K562 (cell line): ENCODE measurements around the gene LRP1B. TPM values are rescaled to one million over a fixed set of nuclear protein-coding genes. Genes with fewer than 3 reads are reported as not detected.

Experiments used
- ATAC-seq: fragments of 200-7000 bp; cut with Tn5 transposase; 3 replicates; pipeline ENCODE4 v1.9.1; 2020; ENCODE audit warnings: moderate library complexity
- BruUV-seq: library from RNA; stranded (reverse); fragments of 400-500 nt; replicated peaks from 2 replicates; lab custom pipeline; 2021; lab: Mats Ljungman, UMichigan
- CTCF ChIA-PET: fragments of 300-600 bp; formaldehyde crosslinking; extraction: SDS; loops from one replicate; lab custom pipeline; 2021; ENCODE audit warnings: low intra/inter-chr PET ratio; lab: Yijun Ruan, JAX
- POLR2A ChIA-PET: fragments of 300-600, 350-650 bp; sonication (Branson Sonifier 250); formaldehyde crosslinking; extraction: SDS; loops from one replicate; lab custom pipeline; 2021; ENCODE audit warnings: antibody characterized with exemption, inconsistent platforms; lab: Yijun Ruan, JAX
- DNase-seq, 4 experiments: peaks; one replicate each; pipeline versions ENCODE4 v3.0.0 to v3.0.0-alpha.2; 2011 to 2018; ENCODE audit warnings: low spot score in 3 of 4, mixed read lengths in 3 of 4; ENCODE audit errors: extremely low read depth in 1 of 4
- FAIRE-seq: peaks from 2 replicates; lab custom pipeline; 2011; peaks lifted over from hg19 to GRCh38; lab: Jason Lieb, UNC
- H2AFZ ChIP-seq: 2 replicates; pipeline ENCODE4 v1.6.0; 2011; ENCODE audit warnings: low read depth, low read length, control low read depth, inconsistent platforms
- H3K27ac ChIP-seq: fragments of 200-600 bp; 3 replicates; pipeline ENCODE4 v1.8.0; 2011; ENCODE audit warnings: low read depth, mild to moderate bottlenecking, control low read depth, inconsistent platforms, low read length, moderate library complexity, mixed read lengths; ENCODE audit errors: extremely low read depth
- H3K27me3 ChIP-seq, 2 experiments: fragments of 300-600 bp in 1 of 2; 2 replicates in 1 of 2; 3 replicates in 1 of 2; pipeline versions ENCODE4 v1.6.0 to v1.8.0; 2011; ENCODE audit warnings: inconsistent platforms in 2 of 2, low read length in 2 of 2, mild to moderate bottlenecking in 1 of 2, mixed read lengths in 1 of 2, moderate library complexity in 1 of 2; ENCODE audit not compliant: control insufficient read depth in 2 of 2, insufficient read depth in 2 of 2
- H3K36me3 ChIP-seq: fragments of 300-600 bp; 3 replicates; pipeline ENCODE4 v1.8.0; 2011; ENCODE audit warnings: mild to moderate bottlenecking, low read length, inconsistent platforms; ENCODE audit not compliant: control insufficient read depth, insufficient read depth
- H3K4me1 ChIP-seq, 2 experiments: fragments of 200-600 bp in 1 of 2; replicated peaks in 1 of 2; 2 replicates in 1 of 2; 3 replicates in 1 of 2; pipeline versions ENCODE4 v1.5.1 to v1.8.0; 2011; ENCODE audit warnings: inconsistent platforms in 2 of 2, low read length in 2 of 2, mild to moderate bottlenecking in 1 of 2, mixed read lengths in 1 of 2, moderate library complexity in 1 of 2; ENCODE audit not compliant: control insufficient read depth in 2 of 2, insufficient read depth in 2 of 2
- H3K4me2 ChIP-seq: 2 replicates; pipeline ENCODE4 v1.6.1; 2011; ENCODE audit warnings: low read length, control low read depth, inconsistent platforms, mixed read lengths; ENCODE audit not compliant: insufficient read depth
- H3K4me3 ChIP-seq: fragments of 200-600 bp; sonication (generic), shearing (Covaris generic); 2 replicates; pipeline ENCODE4 v1.5.1; 2016; ENCODE audit warnings: control low read depth, inconsistent platforms
- H3K79me2 ChIP-seq: fragments of 200-600 bp; 3 replicates; pipeline ENCODE4 v1.8.0; 2011; ENCODE audit warnings: low read length, inconsistent platforms; ENCODE audit not compliant: control insufficient read depth, insufficient read depth
- H3K9ac ChIP-seq, 2 experiments: 2 replicates each; pipeline versions ENCODE4 v1.6.0 to v1.6.1; 2011; ENCODE audit warnings: low read depth in 2 of 2, low read length in 2 of 2, control low read depth in 1 of 2, inconsistent platforms in 1 of 2, mild to moderate bottlenecking in 1 of 2, mixed read lengths in 1 of 2; ENCODE audit not compliant: insufficient read depth in 1 of 2
- H3K9me1 ChIP-seq: one replicate; pipeline ENCODE4 v1.6.0; 2011; ENCODE audit warnings: inconsistent platforms, mild to moderate bottlenecking, low read length, moderate library complexity; ENCODE audit not compliant: control insufficient read depth, insufficient read depth
- H3K9me3 ChIP-seq: replicated peaks from 2 replicates; pipeline ENCODE4 v1.5.1; 2011; ENCODE audit warnings: low read depth, low read length, inconsistent platforms; ENCODE audit not compliant: control insufficient read depth, insufficient read depth
- H4K20me1 ChIP-seq: replicated peaks from 2 replicates; pipeline ENCODE4 v1.6.1; 2011; ENCODE audit warnings: low read length, inconsistent platforms, mixed read lengths; ENCODE audit not compliant: control insufficient read depth, insufficient read depth
- CSDE1 ChIP-seq, 2 experiments: fragments of 450-650 bp; IDR thresholded peaks; 2 replicates each; pipeline ENCODE4 v1.6.1; 2016; ENCODE audit warnings: mild to moderate bottlenecking in 1 of 2
- EZH2 ChIP-seq: IDR thresholded peaks from 2 replicates; pipeline ENCODE4 v1.6.1; 2012; ENCODE audit warnings: low read depth, mild to moderate bottlenecking, inconsistent platforms, low read length, borderline replicate concordance
- FOXK1 ChIP-seq: sonication (generic); formaldehyde crosslinking; IDR thresholded peaks from 2 replicates; pipeline ENCODE4 v1.8.0; 2022; ENCODE audit warnings: missing genetic modification reagents, mild to moderate bottlenecking, borderline replicate concordance
- KLF6 ChIP-seq: fragments of 250-450 bp; sonication (Bioruptor Pico); IDR thresholded peaks from 2 replicates; pipeline ENCODE4 v1.4.0; 2020; ENCODE audit warnings: mild to moderate bottlenecking, moderate library complexity, borderline replicate concordance
- NFATC3 ChIP-seq: fragments of 450-650 bp; IDR thresholded peaks from 2 replicates; pipeline ENCODE4 v1.6.1; 2017; ENCODE audit warnings: mild to moderate bottlenecking
- POLR2G ChIP-seq: fragments of 200-400 bp; formaldehyde crosslinking; IDR thresholded peaks from 2 replicates; pipeline ENCODE4 v1.6.1; 2017; ENCODE audit warnings: low read depth, mild to moderate bottlenecking, antibody characterized with exemption, low read length, moderate library complexity
- TARDBP ChIP-seq: fragments of 450-650 bp; IDR thresholded peaks from 2 replicates; pipeline ENCODE4 v1.6.1; 2016
- ZFP1 ChIP-seq: fragments of 450-650 bp; formaldehyde crosslinking; IDR thresholded peaks from 2 replicates; pipeline ENCODE4 v1.4.0; 2020; ENCODE audit warnings: mild to moderate bottlenecking, mixed read lengths
- ZNF41 ChIP-seq: fragments of 250-450 bp; sonication (Bioruptor Pico); conservative IDR thresholded peaks from 2 replicates; pipeline ENCODE4 v1.4.0; 2020; ENCODE audit warnings: mild to moderate bottlenecking
- ZNF699 ChIP-seq: fragments of 250-450 bp; sonication (Bioruptor Pico); IDR thresholded peaks from 2 replicates; pipeline ENCODE4 v1.8.0; 2021; ENCODE audit warnings: mild to moderate bottlenecking, moderate library complexity; ENCODE audit not compliant: insufficient replicate concordance
- in situ Hi-C: fragments of 300-500 bp; cut with MboI; formaldehyde crosslinking; loops from 4 replicates; pipeline ENCODE4 v1.15.0; 2018; ENCODE audit warnings: inconsistent platforms, mixed read lengths
- intact Hi-C: fragments of 100-400 bp; cut with micrococcal nuclease; formaldehyde crosslinking; loops from 2 replicates; pipeline ENCODE4 v1.14.2; 2022
- polyA plus RNA-seq, 8 experiments: library from polyadenylated mRNA; depleted of rRNA in 4 of 8; stranded (reverse) in 5 of 8; unstranded in 3 of 8; fragments of >200 nt; fragmentation: Nextera tagmentation in 2 of 8; fragmentation: Illumina TruSeq in 1 of 8; extraction: Ambion mirVana in 2 of 8; extraction: Trizol in 1 of 8; gene quantifications; 2 replicates each; pipeline versions ENCODE4 v1.2.1 to v1.2.3, GENCODE V29; 2011 to 2014; ENCODE audit warnings: inconsistent platforms in 1 of 8, missing spikeins in 1 of 8
- total RNA-seq, 7 experiments: library from RNA; depleted of rRNA in 6 of 7; stranded (reverse); fragments of >200 nt in 6 of 7; fragmentation: Illumina TruSeq in 2 of 7; extraction: Trizol in 2 of 7; gene quantifications; 2 replicates each; pipeline versions ENCODE4 v1.2.1 to v1.2.3, GENCODE V29; 2011 to 2021; ENCODE audit warnings: low replicate concordance in 1 of 7
- TF ChIP-seq, protein P1 (sequence below): sonication (generic); formaldehyde crosslinking; IDR thresholded peaks from 2 replicates; pipeline ENCODE4 v1.8.0; 2022; ENCODE audit warnings: mild to moderate bottlenecking, missing genetic modification reagents
- TF ChIP-seq, protein P2 (sequence below): sonication (generic); formaldehyde crosslinking; IDR thresholded peaks from 2 replicates; pipeline ENCODE4 v1.4.0; 2020; ENCODE audit warnings: mild to moderate bottlenecking, missing genetic modification reagents

Gene LRP1B
- total and polyA plus RNA-seq, 9 of the 15 experiments (the other 6 are each of a cell fraction or from before 2014, with no cell fraction given) = not detected

DNA sequence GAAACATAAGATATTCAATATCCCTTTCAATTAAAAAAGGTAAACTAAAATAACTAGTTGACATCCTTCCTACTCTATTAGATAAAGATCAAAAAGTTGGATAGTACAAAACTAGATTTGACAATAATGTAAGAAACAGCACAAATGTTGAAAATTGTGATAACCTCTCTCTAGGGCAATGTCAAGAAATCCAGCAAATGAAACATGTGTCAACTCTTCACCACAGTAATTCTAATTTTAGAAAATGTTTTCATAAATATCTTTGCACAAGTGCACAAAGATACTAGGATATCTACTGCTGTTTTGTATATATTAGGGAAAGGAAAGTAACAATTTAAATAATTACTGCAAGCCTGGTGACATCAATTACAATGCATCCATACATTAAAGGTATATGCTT lies 1220.1 kb downstream of the LRP1B start:
- H3K27me3 ChIP-seq = no peaks in the 10 kb centered on the region
- H3K9me1 ChIP-seq = no peaks in the 10 kb centered on the region
- H3K4me2 ChIP-seq = no peak overlapping the region
- BruUV-seq = no TSS peak
- no peaks in the 10 kb centered on the region for H3K4me1 ChIP-seq
- FAIRE-seq (no peak), ATAC-seq (no peak), DNase-seq (no peak)
- in situ Hi-C loops (no loop called here), intact Hi-C loops (no loop called here)
- TF ChIP-seq, protein P1, sequence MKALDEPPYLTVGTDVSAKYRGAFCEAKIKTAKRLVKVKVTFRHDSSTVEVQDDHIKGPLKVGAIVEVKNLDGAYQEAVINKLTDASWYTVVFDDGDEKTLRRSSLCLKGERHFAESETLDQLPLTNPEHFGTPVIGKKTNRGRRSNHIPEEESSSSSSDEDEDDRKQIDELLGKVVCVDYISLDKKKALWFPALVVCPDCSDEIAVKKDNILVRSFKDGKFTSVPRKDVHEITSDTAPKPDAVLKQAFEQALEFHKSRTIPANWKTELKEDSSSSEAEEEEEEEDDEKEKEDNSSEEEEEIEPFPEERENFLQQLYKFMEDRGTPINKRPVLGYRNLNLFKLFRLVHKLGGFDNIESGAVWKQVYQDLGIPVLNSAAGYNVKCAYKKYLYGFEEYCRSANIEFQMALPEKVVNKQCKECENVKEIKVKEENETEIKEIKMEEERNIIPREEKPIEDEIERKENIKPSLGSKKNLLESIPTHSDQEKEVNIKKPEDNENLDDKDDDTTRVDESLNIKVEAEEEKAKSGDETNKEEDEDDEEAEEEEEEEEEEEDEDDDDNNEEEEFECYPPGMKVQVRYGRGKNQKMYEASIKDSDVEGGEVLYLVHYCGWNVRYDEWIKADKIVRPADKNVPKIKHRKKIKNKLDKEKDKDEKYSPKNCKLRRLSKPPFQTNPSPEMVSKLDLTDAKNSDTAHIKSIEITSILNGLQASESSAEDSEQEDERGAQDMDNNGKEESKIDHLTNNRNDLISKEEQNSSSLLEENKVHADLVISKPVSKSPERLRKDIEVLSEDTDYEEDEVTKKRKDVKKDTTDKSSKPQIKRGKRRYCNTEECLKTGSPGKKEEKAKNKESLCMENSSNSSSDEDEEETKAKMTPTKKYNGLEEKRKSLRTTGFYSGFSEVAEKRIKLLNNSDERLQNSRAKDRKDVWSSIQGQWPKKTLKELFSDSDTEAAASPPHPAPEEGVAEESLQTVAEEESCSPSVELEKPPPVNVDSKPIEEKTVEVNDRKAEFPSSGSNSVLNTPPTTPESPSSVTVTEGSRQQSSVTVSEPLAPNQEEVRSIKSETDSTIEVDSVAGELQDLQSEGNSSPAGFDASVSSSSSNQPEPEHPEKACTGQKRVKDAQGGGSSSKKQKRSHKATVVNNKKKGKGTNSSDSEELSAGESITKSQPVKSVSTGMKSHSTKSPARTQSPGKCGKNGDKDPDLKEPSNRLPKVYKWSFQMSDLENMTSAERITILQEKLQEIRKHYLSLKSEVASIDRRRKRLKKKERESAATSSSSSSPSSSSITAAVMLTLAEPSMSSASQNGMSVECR (CRISPR knock-in tag) = no peak
- TF ChIP-seq, protein P2, sequence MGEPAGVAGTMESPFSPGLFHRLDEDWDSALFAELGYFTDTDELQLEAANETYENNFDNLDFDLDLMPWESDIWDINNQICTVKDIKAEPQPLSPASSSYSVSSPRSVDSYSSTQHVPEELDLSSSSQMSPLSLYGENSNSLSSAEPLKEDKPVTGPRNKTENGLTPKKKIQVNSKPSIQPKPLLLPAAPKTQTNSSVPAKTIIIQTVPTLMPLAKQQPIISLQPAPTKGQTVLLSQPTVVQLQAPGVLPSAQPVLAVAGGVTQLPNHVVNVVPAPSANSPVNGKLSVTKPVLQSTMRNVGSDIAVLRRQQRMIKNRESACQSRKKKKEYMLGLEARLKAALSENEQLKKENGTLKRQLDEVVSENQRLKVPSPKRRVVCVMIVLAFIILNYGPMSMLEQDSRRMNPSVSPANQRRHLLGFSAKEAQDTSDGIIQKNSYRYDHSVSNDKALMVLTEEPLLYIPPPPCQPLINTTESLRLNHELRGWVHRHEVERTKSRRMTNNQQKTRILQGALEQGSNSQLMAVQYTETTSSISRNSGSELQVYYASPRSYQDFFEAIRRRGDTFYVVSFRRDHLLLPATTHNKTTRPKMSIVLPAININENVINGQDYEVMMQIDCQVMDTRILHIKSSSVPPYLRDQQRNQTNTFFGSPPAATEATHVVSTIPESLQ = no peak
- TF ChIP-seq POLR2G (no peak), KLF6 (CRISPR knock-in tag) (no peak), CSDE1 (IDR thresholded peaks at IDR 0.05) (no peak), ZFP1 (CRISPR knock-in tag) (no peak), TARDBP (no peak), FOXK1 (CRISPR knock-in tag) (no peak), EZH2 (no peak), ZNF699 (CRISPR knock-in tag) (no peak), NFATC3 (no peak), ZNF41 (CRISPR knock-in tag) (no peak)
- H4K20me1 ChIP-seq = no peaks in the 10 kb centered on the region
- CTCF ChIA-PET = no interaction called here
- H3K9ac ChIP-seq = no peak overlapping the region
- no peaks in the 10 kb centered on the region for H3K79me2 ChIP-seq
- no peaks in the 10 kb centered on the region for H3K9me3 ChIP-seq
- H2AFZ ChIP-seq = no peak overlapping the region
- H3K27ac ChIP-seq = no peak overlapping the region
- no peaks in the 10 kb centered on the region for H3K36me3 ChIP-seq
- H3K4me3 ChIP-seq = no peak overlapping the region
- POLR2A ChIA-PET = no interaction called here
